Neural cell (in vitro differentiated cells): Measurements from ENCODE around the gene UCK2.

Source experiments
- RAD21 ChIP-seq: fragments of 450-650 bp; conservative IDR thresholded peaks from 2 replicates; pipeline ENCODE4 v1.6.1; 2014; ENCODE audit warnings: antibody characterized with exemption, mild to moderate bottlenecking, moderate library complexity
- TF ChIP-seq, protein P1 (sequence below): fragments of 450-650 bp; IDR thresholded peaks from 2 replicates; pipeline ENCODE4 v1.5.1; 2014; ENCODE audit warnings: antibody characterized with exemption, mild to moderate bottlenecking, moderate library complexity; ENCODE audit not compliant: poor library complexity, severe bottlenecking

DNA sequence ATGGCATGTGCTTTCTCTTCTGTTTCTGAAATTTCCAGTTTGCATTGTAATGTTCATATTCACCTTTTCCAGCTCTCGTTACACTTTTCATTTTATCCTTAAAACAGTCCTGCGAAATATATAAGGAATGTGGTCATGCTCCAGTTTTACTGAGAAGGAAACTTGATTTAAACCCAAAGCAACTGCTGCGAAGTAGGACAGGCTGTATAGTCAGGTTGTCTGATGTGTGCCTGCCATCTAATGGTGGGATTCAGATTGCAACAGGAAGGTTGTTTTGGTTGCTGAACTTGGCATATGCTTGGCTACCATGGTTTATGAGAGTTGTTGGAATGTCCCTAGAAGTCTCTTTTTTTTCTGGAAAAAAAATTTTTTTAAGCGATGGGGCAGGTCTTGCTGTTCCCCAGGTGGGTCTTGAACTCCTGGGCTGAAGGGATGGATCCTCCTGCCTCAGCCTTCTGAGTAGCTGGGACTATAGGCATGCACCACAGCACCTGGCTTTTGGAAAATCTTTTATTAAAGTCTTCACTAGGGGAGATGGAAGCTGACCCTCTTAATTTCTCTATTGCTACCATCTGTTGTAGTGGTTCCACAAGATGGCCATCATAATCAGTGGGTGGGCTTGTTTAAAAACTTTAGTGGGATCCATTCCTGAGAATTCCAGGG lies 86.9 kb downstream of the UCK2 start:
- peak; percentile 96 for TF ChIP-seq RAD21
- TF ChIP-seq, protein P1, sequence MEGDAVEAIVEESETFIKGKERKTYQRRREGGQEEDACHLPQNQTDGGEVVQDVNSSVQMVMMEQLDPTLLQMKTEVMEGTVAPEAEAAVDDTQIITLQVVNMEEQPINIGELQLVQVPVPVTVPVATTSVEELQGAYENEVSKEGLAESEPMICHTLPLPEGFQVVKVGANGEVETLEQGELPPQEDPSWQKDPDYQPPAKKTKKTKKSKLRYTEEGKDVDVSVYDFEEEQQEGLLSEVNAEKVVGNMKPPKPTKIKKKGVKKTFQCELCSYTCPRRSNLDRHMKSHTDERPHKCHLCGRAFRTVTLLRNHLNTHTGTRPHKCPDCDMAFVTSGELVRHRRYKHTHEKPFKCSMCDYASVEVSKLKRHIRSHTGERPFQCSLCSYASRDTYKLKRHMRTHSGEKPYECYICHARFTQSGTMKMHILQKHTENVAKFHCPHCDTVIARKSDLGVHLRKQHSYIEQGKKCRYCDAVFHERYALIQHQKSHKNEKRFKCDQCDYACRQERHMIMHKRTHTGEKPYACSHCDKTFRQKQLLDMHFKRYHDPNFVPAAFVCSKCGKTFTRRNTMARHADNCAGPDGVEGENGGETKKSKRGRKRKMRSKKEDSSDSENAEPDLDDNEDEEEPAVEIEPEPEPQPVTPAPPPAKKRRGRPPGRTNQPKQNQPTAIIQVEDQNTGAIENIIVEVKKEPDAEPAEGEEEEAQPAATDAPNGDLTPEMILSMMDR, result peak; percentile 96
